Type B pancreatic cell (in vitro differentiated cells): ENCODE data around the gene IKBKG. TPM values are rescaled to one million over a fixed set of nuclear protein-coding genes. Genes with fewer than 3 reads are reported as not detected.
A peak's percentile ranks its signal among the peaks of the same experiment; 100 is the strongest.

Experiments
- DNase-seq: peaks from one replicate; pipeline ENCODE4 v3.0.0; 2021; ENCODE audit warnings: mixed read lengths; ENCODE audit not compliant: unreplicated experiment; ENCODE audit errors: extremely low spot score
- H3K27ac Mint-ChIP-seq: 2 replicates; pipeline ENCODE4 v1.8.0; 2021; ENCODE audit warnings: mild to moderate bottlenecking, mixed read lengths
- H3K27me3 Mint-ChIP-seq: 2 replicates; pipeline ENCODE4 v1.8.0; 2021; ENCODE audit warnings: mixed read lengths
- H3K36me3 Mint-ChIP-seq: 2 replicates; pipeline ENCODE4 v1.8.0; 2021; ENCODE audit warnings: mixed read lengths
- H3K4me1 Mint-ChIP-seq: one replicate; pipeline ENCODE4 v1.8.0; 2021; ENCODE audit warnings: mixed read lengths; ENCODE audit not compliant: unreplicated experiment
- H3K4me3 Mint-ChIP-seq: 2 replicates; pipeline ENCODE4 v1.8.0; 2021; ENCODE audit warnings: mild to moderate bottlenecking, mixed read lengths
- H3K9me3 Mint-ChIP-seq: 2 replicates; pipeline ENCODE4 v1.8.0; 2021; ENCODE audit warnings: mixed read lengths
- total RNA-seq: library from RNA; stranded (reverse); gene quantifications from 2 replicates; pipeline ENCODE4 v1.2.1, GENCODE V29; 2021; ENCODE audit warnings: low replicate concordance
- TF ChIP-seq, protein P1 (sequence below): fragments of 200-600 bp; sonication (generic); conservative IDR thresholded peaks from 2 replicates; pipeline ENCODE4 v1.5.0; 2021; ENCODE audit warnings: antibody characterized with exemption, mild to moderate bottlenecking

IKBKG gene
- total RNA-seq, 1 donor from 2014 or later: 14.6 TPM

DNA sequence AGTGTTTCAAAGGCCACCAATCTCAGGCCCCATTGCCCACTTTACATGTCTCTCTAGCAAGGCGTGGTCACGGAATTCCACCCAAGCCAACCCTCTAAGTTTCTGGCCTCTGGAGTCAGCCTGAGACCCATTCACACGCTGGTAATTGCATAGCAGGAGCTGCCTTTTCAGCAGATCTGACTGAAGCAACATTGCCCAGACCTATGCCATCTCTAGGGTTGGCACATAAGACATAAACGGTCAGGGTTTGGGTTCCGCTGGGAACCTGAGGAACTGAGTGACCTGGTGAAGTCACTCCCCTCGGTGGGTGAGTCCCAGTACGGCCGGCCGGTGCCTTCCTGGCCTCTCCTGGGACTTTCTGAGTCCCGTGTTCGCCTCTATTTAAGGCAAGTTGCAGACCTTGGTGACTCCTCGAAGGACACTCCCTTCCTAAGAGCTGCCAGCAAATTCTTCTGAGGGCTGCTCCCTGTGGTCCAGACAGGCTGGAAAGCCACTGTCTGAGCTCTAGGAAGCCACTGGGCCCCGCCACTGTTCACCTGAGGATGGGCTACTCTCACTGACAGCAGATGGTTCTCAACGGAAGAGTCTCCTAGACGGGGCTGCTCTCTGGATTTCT lies 53.4 kb downstream of the IKBKG start:
- H3K27me3 Mint-ChIP-seq: peaks cover 15% of the 10 kb centered on the region
- no peaks in the 10 kb centered on the region for H3K4me1 Mint-ChIP-seq
- no peak overlapping the region for H3K27ac Mint-ChIP-seq
- DNase-seq: peak; percentile 57
- H3K36me3 Mint-ChIP-seq: no peaks in the 10 kb centered on the region
- peaks cover 13% of the 10 kb centered on the region for H3K9me3 Mint-ChIP-seq
- H3K4me3 Mint-ChIP-seq: no peak overlapping the region
- TF ChIP-seq, protein P1, sequence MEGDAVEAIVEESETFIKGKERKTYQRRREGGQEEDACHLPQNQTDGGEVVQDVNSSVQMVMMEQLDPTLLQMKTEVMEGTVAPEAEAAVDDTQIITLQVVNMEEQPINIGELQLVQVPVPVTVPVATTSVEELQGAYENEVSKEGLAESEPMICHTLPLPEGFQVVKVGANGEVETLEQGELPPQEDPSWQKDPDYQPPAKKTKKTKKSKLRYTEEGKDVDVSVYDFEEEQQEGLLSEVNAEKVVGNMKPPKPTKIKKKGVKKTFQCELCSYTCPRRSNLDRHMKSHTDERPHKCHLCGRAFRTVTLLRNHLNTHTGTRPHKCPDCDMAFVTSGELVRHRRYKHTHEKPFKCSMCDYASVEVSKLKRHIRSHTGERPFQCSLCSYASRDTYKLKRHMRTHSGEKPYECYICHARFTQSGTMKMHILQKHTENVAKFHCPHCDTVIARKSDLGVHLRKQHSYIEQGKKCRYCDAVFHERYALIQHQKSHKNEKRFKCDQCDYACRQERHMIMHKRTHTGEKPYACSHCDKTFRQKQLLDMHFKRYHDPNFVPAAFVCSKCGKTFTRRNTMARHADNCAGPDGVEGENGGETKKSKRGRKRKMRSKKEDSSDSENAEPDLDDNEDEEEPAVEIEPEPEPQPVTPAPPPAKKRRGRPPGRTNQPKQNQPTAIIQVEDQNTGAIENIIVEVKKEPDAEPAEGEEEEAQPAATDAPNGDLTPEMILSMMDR: no peak

DNA sequence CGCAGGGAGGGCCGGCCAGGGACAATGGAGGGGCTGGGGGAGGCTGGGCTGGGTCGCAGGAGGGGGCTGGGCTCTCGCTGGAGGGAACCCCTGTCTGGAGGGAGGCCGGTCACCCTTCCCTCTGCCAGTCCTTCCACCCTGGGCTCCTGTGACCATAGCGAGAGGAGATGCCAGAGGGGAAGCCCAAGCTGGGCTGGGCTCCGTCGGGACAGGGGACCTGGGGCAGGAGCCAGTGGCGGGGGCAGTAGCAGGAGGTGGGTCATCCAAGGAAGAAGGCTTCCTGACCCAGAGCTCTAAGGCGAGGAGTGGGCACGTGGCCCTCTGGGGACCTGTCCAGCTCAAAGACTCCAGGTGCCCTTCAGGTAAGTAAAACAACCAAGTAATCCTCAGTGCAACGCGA lies 54.8 kb downstream of the IKBKG start:
- peaks cover 27% of the 10 kb centered on the region for H3K27me3 Mint-ChIP-seq
- TF ChIP-seq, protein P1: no peak
- DNase-seq: peak; percentile 58
- no peak overlapping the region for H3K27ac Mint-ChIP-seq
- H3K36me3 Mint-ChIP-seq: no peaks in the 10 kb centered on the region
- peaks cover 13% of the 10 kb centered on the region for H3K9me3 Mint-ChIP-seq
- H3K4me3 Mint-ChIP-seq: no peak overlapping the region
- no peaks in the 10 kb centered on the region for H3K4me1 Mint-ChIP-seq

DNA sequence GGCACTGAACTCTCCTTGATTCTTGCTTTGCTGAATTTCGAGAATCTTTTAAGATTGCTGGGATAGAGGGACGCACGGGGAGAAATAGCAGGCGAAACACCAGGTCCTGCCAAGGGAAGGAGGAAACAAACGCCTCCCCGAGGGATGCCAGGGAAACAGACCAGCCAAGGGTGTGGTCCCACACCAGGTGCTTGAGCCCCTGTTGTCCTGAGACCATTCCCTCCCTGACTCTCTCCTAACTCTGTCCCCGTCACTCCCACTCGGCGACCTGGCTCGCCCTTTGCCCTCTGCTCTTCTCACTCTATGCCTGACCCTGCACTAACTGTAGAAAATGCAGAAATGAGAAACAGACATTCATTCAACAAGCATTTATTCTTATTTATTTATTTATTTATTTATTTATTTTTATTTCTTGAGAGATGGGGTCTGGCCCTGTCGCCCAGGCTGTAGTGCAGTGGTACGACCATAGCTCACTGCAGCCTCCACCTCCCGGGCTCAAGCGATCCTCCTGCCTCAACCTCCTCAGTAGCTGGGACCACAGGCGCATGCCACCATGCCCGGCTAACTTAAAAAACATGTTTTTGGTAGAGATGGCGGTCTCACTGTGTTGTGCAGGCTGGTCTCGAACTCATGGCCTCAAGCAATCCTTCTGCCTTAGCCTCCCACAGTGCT lies 55.5 kb downstream of the IKBKG start:
- DNase-seq: no peak
- Mint-ChIP-seq H3K4me1 (no peaks in the 10 kb centered on the region), H3K4me3 (no peak overlapping the region), H3K27me3 (peaks cover 27% of the 10 kb centered on the region), H3K27ac (no peak overlapping the region), H3K36me3 (no peaks in the 10 kb centered on the region), H3K9me3 (peaks cover 10% of the 10 kb centered on the region)
- TF ChIP-seq, protein P1: no peak

DNA sequence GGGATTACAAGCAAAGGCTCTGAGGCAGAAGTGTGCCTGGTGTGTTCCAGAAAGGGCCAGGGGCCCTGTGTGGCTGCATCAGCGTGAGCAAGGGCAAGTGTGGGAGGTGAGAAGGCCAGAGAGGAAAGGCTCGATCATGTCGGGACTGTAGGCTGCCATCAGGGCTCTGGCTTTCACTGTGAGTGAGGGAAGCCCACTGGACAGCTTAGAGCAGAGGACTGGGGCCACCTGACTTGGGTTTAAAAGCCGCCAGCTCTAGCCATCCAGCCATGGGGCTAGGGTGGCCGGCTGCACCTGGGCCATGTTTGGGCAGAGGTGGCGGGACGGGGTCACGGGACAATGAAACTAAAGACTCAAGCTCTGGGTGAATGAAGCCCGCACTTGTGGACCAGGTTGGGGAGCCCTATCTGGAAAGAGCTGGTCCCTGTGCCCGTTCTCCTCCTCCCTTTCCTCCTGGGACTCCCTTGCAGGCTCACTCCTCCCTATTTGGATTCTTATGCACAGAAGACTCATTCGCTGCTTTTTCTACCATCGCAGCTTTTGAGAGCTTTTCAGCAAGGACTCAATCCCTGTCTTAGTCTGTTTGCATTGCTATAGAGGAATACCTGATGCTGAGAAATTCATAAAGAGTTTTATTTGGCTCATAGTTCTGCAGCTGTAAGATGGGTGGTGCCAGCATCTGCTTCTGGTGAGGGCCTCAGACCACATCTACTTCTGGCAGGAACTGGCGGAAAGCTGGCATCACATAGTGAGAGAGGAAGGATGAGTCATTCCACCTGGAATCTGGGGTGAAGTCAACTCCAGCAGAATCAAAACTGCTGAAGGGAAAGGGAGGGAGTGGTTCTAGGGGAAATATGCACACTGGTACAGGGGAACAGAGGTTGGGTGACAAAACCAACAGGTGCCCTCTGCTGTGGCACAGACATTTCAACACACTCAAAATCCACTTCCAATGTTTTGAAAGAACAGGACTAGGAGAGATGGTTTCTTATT lies 56.3 kb downstream of the IKBKG start:
- Mint-ChIP-seq H3K27ac (no peak overlapping the region), H3K9me3 (peaks cover 8% of the 10 kb centered on the region), H3K4me3 (no peak overlapping the region), H3K27me3 (peaks cover 27% of the 10 kb centered on the region), H3K36me3 (no peaks in the 10 kb centered on the region), H3K4me1 (no peaks in the 10 kb centered on the region)
- DNase-seq: peak; percentile 50
- TF ChIP-seq, protein P1: no peak

DNA sequence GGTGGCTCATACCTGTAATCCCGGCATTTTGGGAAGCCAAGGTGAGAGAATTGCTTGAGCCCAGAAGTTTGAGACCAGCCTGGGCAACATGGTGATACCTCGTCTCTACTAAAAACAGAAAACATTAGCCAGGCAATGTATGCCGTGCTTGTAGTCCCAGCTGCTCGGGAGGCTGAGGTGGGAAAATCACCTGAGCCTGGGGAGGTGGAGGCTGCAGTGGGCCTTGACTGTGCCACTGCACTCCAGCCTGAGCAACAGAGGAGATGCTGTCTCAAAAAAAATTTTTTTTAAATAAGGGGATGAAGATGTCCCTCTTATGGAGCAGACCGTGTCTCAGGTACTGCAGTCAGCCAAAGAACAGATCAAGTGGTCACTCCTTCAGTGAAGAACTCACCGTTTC lies 58.1 kb downstream of the IKBKG start:
- Mint-ChIP-seq H3K36me3 (no peaks in the 10 kb centered on the region), H3K4me3 (no peak overlapping the region), H3K27ac (no peak overlapping the region), H3K27me3 (peaks cover 31% of the 10 kb centered on the region), H3K4me1 (no peaks in the 10 kb centered on the region), H3K9me3 (peaks cover 8% of the 10 kb centered on the region)
- no peak for DNase-seq
- TF ChIP-seq, protein P1: no peak
